Measurements from ENCODE around the gene CASP8AP2. TPM values are rescaled to one million over a fixed set of nuclear protein-coding genes. Genes with fewer than 3 reads are reported as not detected.
A peak's percentile ranks its signal among the peaks of the same experiment; 100 is the strongest.

The CASP8AP2 gene
- total and polyA plus RNA-seq, 2 of the 13 experiments (the other 11 are each of a cell fraction or from before 2014, with no cell fraction given), result 5.7 to 13.5 TPM

GRCh38 chr6:89819336-89820130 is 10.1 kb upstream of the CASP8AP2 start, which contains the start of gene MDN1 (continued):
- TF ChIP-seq HBP1 (CRISPR knock-in tag; IDR thresholded peaks at IDR 0.05; ENCODE audit: low read depth), result peak; percentile 81
- peak; percentile 99 for TF ChIP-seq CREB1 (IDR thresholded peaks at IDR 0.05)
- peak; percentile 99 for TF ChIP-seq CREB1 (CRISPR knock-in tag; IDR thresholded peaks at IDR 0.05)
- no peak for TF ChIP-seq ZFP62 (CRISPR knock-in tag; IDR thresholded peaks at IDR 0.05)
- no peak for TF ChIP-seq SIX1 (CRISPR knock-in tag; IDR thresholded peaks at IDR 0.05; ENCODE audit: borderline replicate concordance)
- TF ChIP-seq NCOA2 (CRISPR knock-in tag; IDR thresholded peaks at IDR 0.05), result peak; percentile 61; the same call in 1 of the 2 replicates
- no peak for TF ChIP-seq NFE2L1 (CRISPR knock-in tag; IDR thresholded peaks at IDR 0.05; ENCODE audit: borderline replicate concordance)
- no peak; the same call in 1 of the 2 replicates for TF ChIP-seq TFAP4 (IDR thresholded peaks at IDR 0.05; ENCODE audit: borderline replicate concordance, low read depth)
- TF ChIP-seq ZNF614 (CRISPR knock-in tag; IDR thresholded peaks at IDR 0.05; ENCODE audit: borderline replicate concordance), result peak; percentile 70; the same call in 1 of the 2 replicates
- no peak for TF ChIP-seq TRIM22 (IDR thresholded peaks at IDR 0.05)
- TF ChIP-seq PLSCR1 (CRISPR knock-in tag; IDR thresholded peaks at IDR 0.05; ENCODE audit: borderline replicate concordance), result peak; percentile 43; the same call in 1 of the 2 replicates
- TF ChIP-seq MTF2 (CRISPR knock-in tag; IDR thresholded peaks at IDR 0.05; ENCODE audit: borderline replicate concordance), result 0 out of 2 replicates have a peak, but pooled peaks have one; percentile 51
- TF ChIP-seq TCF7 (IDR thresholded peaks at IDR 0.05; ENCODE audit: low read depth), result no peak
- peak; percentile 98 for TF ChIP-seq YEATS2 (CRISPR knock-in tag; IDR thresholded peaks at IDR 0.05; ENCODE audit: borderline replicate concordance)
- TF ChIP-seq HNRNPLL (IDR thresholded peaks at IDR 0.05; ENCODE audit: low read depth, low read length, poor library complexity, severe bottlenecking), result peak; percentile 91
- peak; percentile 27; the same call in 1 of the 2 replicates for TF ChIP-seq ZNF724P (CRISPR knock-in tag; IDR thresholded peaks at IDR 0.05; ENCODE audit: borderline replicate concordance)
- no peak for TF ChIP-seq TBP (CRISPR knock-in tag; IDR thresholded peaks at IDR 0.05)
- no peak for TF ChIP-seq ZNF224 (CRISPR knock-in tag; IDR thresholded peaks at IDR 0.05)
- no peak for TF ChIP-seq ZNF569 (CRISPR knock-in tag; IDR thresholded peaks at IDR 0.05; ENCODE audit: borderline replicate concordance)
- no peak for TF ChIP-seq ZFP36L2 (CRISPR knock-in tag; IDR thresholded peaks at IDR 0.05)
- TF ChIP-seq ZNF777 (CRISPR knock-in tag; IDR thresholded peaks at IDR 0.05), result 0 out of 2 replicates have a peak, but pooled peaks have one; percentile 31
- no peak for TF ChIP-seq ATF6 (CRISPR knock-in tag; conservative IDR thresholded peaks at IDR 0.05)
- peak; percentile 100; the same call in 1 of the 2 replicates for TF ChIP-seq MXD1 (CRISPR knock-in tag; IDR thresholded peaks at IDR 0.05)

All from HepG2 (cell line).